Cerebellar nuclear complex (tissue), 1 donor: Measurements from ENCODE around the gene BLMH.

Experiments
- DNase-seq, 2 experiments: peaks; one replicate each; lab custom pipeline; 2025; lab: John Stamatoyannopoulos, UW

The BLMH gene

GRCh38 chr17:30291543-30292285, at the start of gene BLMH:
Gene BLMH, minus strand, starts transcription at chr17:30291944. Its CDS starts 125 bp downstream, at chr17:30291819.
- DNase-seq = no peak

GRCh38 chr17:30340801-30341356, 49.1 kb upstream of the BLMH start:
- DNase-seq = no peak

- DNase-seq = no peak
Observed at GRCh38 chr17:30339086-30339485, 47.3 kb upstream of the BLMH start.

- no peak for DNase-seq
Observed at GRCh38 chr17:30337393-30337999, 45.8 kb upstream of the BLMH start.

- no peak for DNase-seq
Observed at GRCh38 chr17:30336369-30337171, 44.8 kb upstream of the BLMH start.

GRCh38 chr17:30334421-30334820, 42.7 kb upstream of the BLMH start:
- no peak for DNase-seq

GRCh38 chr17:30333503-30334360, 42.0 kb upstream of the BLMH start, which contains the start of gene TMIGD1:
Gene TMIGD1, minus strand, starts transcription at chr17:30334057. Its CDS starts 1,924 bp downstream, at chr17:30332133.
- DNase-seq = no peak

- DNase-seq = no peak
Observed at GRCh38 chr17:30332057-30332542, 40.4 kb upstream of the BLMH start.

- no peak for DNase-seq
Observed at GRCh38 chr17:30326809-30327208, 35.1 kb upstream of the BLMH start.

GRCh38 chr17:30324723-30325122, 33.0 kb upstream of the BLMH start:
- no peak for DNase-seq

- DNase-seq = no peak
Observed at GRCh38 chr17:30323895-30324319, 32.2 kb upstream of the BLMH start.

GRCh38 chr17:30323262-30323894, 31.6 kb upstream of the BLMH start:
- DNase-seq = no peak

- no peak for DNase-seq
Observed at GRCh38 chr17:30321314-30321713, 29.6 kb upstream of the BLMH start.

GRCh38 chr17:30318155-30318554, 26.4 kb upstream of the BLMH start:
- no peak for DNase-seq

- DNase-seq = no peak
Observed at GRCh38 chr17:30316736-30317135, 25.0 kb upstream of the BLMH start.

GRCh38 chr17:30315106-30315505, 23.4 kb upstream of the BLMH start:
- DNase-seq = no peak

GRCh38 chr17:30314474-30314873, 22.7 kb upstream of the BLMH start:
- DNase-seq = no peak

- no peak for DNase-seq
Observed at GRCh38 chr17:30312226-30312625, 20.5 kb upstream of the BLMH start.

- DNase-seq = no peak
Observed at GRCh38 chr17:30310562-30310961, 18.8 kb upstream of the BLMH start.

- DNase-seq = no peak
Observed at GRCh38 chr17:30309591-30309990, 17.8 kb upstream of the BLMH start.

- DNase-seq = no peak
Observed at GRCh38 chr17:30308406-30308805, 16.7 kb upstream of the BLMH start.
